ENCODE measurements around the gene GPM6B.
A peak's percentile ranks its signal among the peaks of the same experiment; 100 is the strongest.

The GPM6B gene

DNA sequence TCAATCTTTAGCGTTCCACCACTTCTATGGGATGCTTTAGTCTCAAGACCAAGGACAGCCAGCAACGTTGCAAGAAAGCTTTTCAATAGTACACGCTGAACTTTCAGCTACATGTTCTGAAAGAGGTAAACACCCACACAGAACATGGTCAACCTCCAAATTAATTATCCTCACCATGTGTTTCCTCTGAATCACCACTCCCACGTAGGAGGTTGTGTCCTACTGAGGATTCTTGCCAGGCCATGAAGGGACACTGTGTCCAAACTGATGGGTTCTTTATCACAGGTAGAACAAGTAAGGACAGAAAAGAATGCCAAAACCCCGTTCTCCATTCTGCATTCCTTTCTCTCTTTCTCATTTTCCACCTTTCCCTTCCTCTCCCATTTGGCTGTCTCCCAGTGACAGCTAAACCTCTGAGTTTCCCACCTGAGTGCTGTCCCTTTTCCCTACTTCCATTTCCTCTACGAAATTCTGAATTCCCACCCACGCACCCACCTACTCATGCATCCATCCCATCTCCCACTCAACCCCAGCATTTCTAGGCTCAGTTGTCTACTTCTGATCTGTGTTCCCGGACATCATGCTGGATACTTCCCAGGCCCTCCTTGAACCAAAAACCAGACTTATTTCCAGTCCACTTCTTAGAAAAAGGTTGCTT, 29.0 kb upstream of the GPM6B start:
- H3K36me3 ChIP-seq (replicated peaks in 1 of 2; ENCODE audit: control insufficient read depth in 2 of 2, insufficient read depth in 2 of 2, low read length in 2 of 2) = peaks cover 0 to 6% of the 10 kb centered on the region in 2 donors
- no peak for DNase-seq (ENCODE audit: low spot score)
- H3K4ac ChIP-seq (ENCODE audit: low read length) = no peak overlapping the region
- no peak overlapping the region for H2AK5ac ChIP-seq (ENCODE audit: low read depth, low read length)
- H3K4me2 ChIP-seq (ENCODE audit: insufficient read depth, low read length, poor library complexity, severe bottlenecking) = no peak overlapping the region
- H2BK5ac ChIP-seq (ENCODE audit: low read length) = no peak overlapping the region
- no peak overlapping the region for H3K9ac ChIP-seq (ENCODE audit: low read depth, low read length, poor library complexity)
- no peak overlapping the region for H4K8ac ChIP-seq (ENCODE audit: low read depth, low read length)
- no peak overlapping the region for H2BK15ac ChIP-seq (ENCODE audit: low read length)
- no peak overlapping the region for H3K23ac ChIP-seq (ENCODE audit: low read depth, low read length, poor library complexity)
- H2BK120ac ChIP-seq (ENCODE audit: low read depth, low read length) = no peak overlapping the region
- H3K27ac ChIP-seq (replicated peaks; ENCODE audit: low read length) = no peak overlapping the region
- no peak overlapping the region for H4K91ac ChIP-seq (ENCODE audit: low read depth, low read length, poor library complexity)
- H3K18ac ChIP-seq (ENCODE audit: low read length) = no peak overlapping the region
- H3K4me1 ChIP-seq (ENCODE audit: control insufficient read depth in 2 of 2, insufficient read depth in 1 of 2, low read depth in 1 of 2, low read length in 2 of 2) = no peaks in the 10 kb centered on the region
- no CpG with 5 or more reads among the region's 8 CpGs for WGBS, 2 donors (ENCODE audit: extremely low coverage in 2 of 2, insufficient read length in 2 of 2, insufficient replicate concordance in 1 of 2)
- peaks cover 0 to 10% of the 10 kb centered on the region in 2 donors for H3K9me3 ChIP-seq (replicated peaks in 1 of 2; ENCODE audit: control insufficient read depth in 2 of 2, insufficient read depth in 1 of 2, low read depth in 1 of 2, low read length in 2 of 2)
- no peak overlapping the region for H3K4me3 ChIP-seq (ENCODE audit: low read length in 2 of 2)
- no peak overlapping the region for H2BK12ac ChIP-seq (ENCODE audit: low read length)
- no peak overlapping the region for H3K14ac ChIP-seq (ENCODE audit: low read length)
- no peaks in the 10 kb centered on the region for H3K27me3 ChIP-seq (ENCODE audit: control insufficient read depth in 3 of 3, insufficient read depth in 3 of 3, low read depth in 1 of 3, low read length in 3 of 3)
- H2AFZ ChIP-seq (ENCODE audit: low read length) = no peak overlapping the region
- no peaks in the 10 kb centered on the region for H3K79me1 ChIP-seq (ENCODE audit: low read depth, low read length)

GRCh38 chrX:13843150-13843721, 26.3 kb upstream of the GPM6B start:
- Histone ChIP-seq H2AK5ac (ENCODE audit: low read depth, low read length) (no peak overlapping the region), H2AFZ (ENCODE audit: low read length) (no peak overlapping the region), H2BK12ac (ENCODE audit: low read length) (no peak overlapping the region), H3K27ac (replicated peaks; ENCODE audit: low read length) (no peak overlapping the region), H2BK15ac (ENCODE audit: low read length) (no peak overlapping the region), H3K14ac (ENCODE audit: low read length) (no peak overlapping the region), H3K27me3 (ENCODE audit: control insufficient read depth in 3 of 3, insufficient read depth in 3 of 3, low read depth in 1 of 3, low read length in 3 of 3) (no peaks in the 10 kb centered on the region), H3K4me3 (ENCODE audit: low read length in 2 of 2) (no peak overlapping the region), H3K9ac (ENCODE audit: low read depth, low read length, poor library complexity) (no peak overlapping the region), H4K91ac (ENCODE audit: low read depth, low read length, poor library complexity) (no peak overlapping the region), H2BK5ac (ENCODE audit: low read length) (no peak overlapping the region), H3K4me2 (ENCODE audit: insufficient read depth, low read length, poor library complexity, severe bottlenecking) (no peak overlapping the region), H3K18ac (ENCODE audit: low read length) (no peak overlapping the region), H3K36me3 (replicated peaks in 1 of 2; ENCODE audit: control insufficient read depth in 2 of 2, insufficient read depth in 2 of 2, low read length in 2 of 2) (no peaks in the 10 kb centered on the region), H4K8ac (ENCODE audit: low read depth, low read length) (no peak overlapping the region), H3K23ac (ENCODE audit: low read depth, low read length, poor library complexity) (no peak overlapping the region), H3K79me1 (ENCODE audit: low read depth, low read length) (no peaks in the 10 kb centered on the region), H3K4me1 (ENCODE audit: control insufficient read depth in 2 of 2, insufficient read depth in 1 of 2, low read depth in 1 of 2, low read length in 2 of 2) (peaks cover 5 to 22% of the 10 kb centered on the region in 2 donors), H2BK120ac (ENCODE audit: low read depth, low read length) (no peak overlapping the region), H3K4ac (ENCODE audit: low read length) (no peak overlapping the region), H3K9me3 (replicated peaks in 1 of 2; ENCODE audit: control insufficient read depth in 2 of 2, insufficient read depth in 1 of 2, low read depth in 1 of 2, low read length in 2 of 2) (peaks cover 0 to 5% of the 10 kb centered on the region in 2 donors)
- no peak for DNase-seq (ENCODE audit: low spot score)
- no CpG with 5 or more reads among the region's 1 CpG for WGBS, 2 donors (ENCODE audit: extremely low coverage in 2 of 2, insufficient read length in 2 of 2, insufficient replicate concordance in 1 of 2)

GRCh38 chrX:13840121-13840520, 23.2 kb upstream of the GPM6B start:
- Histone ChIP-seq H3K14ac (ENCODE audit: low read length) (no peak overlapping the region), H2BK12ac (ENCODE audit: low read length) (no peak overlapping the region), H3K36me3 (replicated peaks in 1 of 2; ENCODE audit: control insufficient read depth in 2 of 2, insufficient read depth in 2 of 2, low read length in 2 of 2) (no peaks in the 10 kb centered on the region), H2BK120ac (ENCODE audit: low read depth, low read length) (no peak overlapping the region), H3K4me2 (ENCODE audit: insufficient read depth, low read length, poor library complexity, severe bottlenecking) (no peak overlapping the region), H3K23ac (ENCODE audit: low read depth, low read length, poor library complexity) (no peak overlapping the region), H3K9ac (ENCODE audit: low read depth, low read length, poor library complexity) (no peak overlapping the region), H3K4me3 (ENCODE audit: low read length in 2 of 2) (no peak overlapping the region), H4K8ac (ENCODE audit: low read depth, low read length) (no peak overlapping the region), H2BK15ac (ENCODE audit: low read length) (no peak overlapping the region), H3K18ac (ENCODE audit: low read length) (no peak overlapping the region), H2AFZ (ENCODE audit: low read length) (no peak overlapping the region), H3K79me1 (ENCODE audit: low read depth, low read length) (peaks cover 1% of the 10 kb centered on the region), H2BK5ac (ENCODE audit: low read length) (no peak overlapping the region), H3K27me3 (ENCODE audit: control insufficient read depth in 3 of 3, insufficient read depth in 3 of 3, low read depth in 1 of 3, low read length in 3 of 3) (no peaks in the 10 kb centered on the region), H3K4me1 (ENCODE audit: control insufficient read depth in 2 of 2, insufficient read depth in 1 of 2, low read depth in 1 of 2, low read length in 2 of 2) (peaks cover 7 to 35% of the 10 kb centered on the region in 2 donors), H3K27ac (replicated peaks; ENCODE audit: low read length) (no peak overlapping the region), H4K91ac (ENCODE audit: low read depth, low read length, poor library complexity) (no peak overlapping the region), H2AK5ac (ENCODE audit: low read depth, low read length) (no peak overlapping the region), H3K4ac (ENCODE audit: low read length) (no peak overlapping the region), H3K9me3 (replicated peaks in 1 of 2; ENCODE audit: control insufficient read depth in 2 of 2, insufficient read depth in 1 of 2, low read depth in 1 of 2, low read length in 2 of 2) (peaks cover 0 to 5% of the 10 kb centered on the region in 2 donors)
- DNase-seq (ENCODE audit: low spot score) = no peak
- no CpG with 5 or more reads among the region's 7 CpGs for WGBS, 2 donors (ENCODE audit: extremely low coverage in 2 of 2, insufficient read length in 2 of 2, insufficient replicate concordance in 1 of 2)

DNA sequence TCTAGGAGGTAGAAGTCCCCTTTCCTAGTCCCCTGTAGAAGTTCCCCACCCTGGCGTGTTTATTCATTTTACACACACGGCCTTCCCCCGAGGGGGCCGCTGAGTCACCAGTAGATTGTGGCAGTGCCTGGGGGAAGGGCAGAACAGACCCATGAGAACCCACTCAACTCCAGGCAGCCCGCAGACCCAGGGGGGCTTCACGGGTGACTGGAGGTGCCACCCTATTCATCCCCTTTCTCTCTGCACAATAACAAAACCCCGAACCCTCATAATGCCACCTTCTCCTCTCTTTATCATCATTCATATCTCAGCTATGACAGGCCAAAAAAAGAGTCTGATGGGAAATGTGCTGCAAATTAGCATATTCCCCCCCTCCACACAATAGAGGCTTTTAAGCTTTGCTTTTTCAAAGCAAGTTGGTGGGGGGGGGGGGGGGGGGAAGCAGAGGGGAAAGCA, 20.4 kb upstream of the GPM6B start:
- H3K14ac ChIP-seq (ENCODE audit: low read length) = no peak overlapping the region
- H3K9me3 ChIP-seq (replicated peaks in 1 of 2; ENCODE audit: control insufficient read depth in 2 of 2, insufficient read depth in 1 of 2, low read depth in 1 of 2, low read length in 2 of 2) = no peaks in the 10 kb centered on the region
- no peak overlapping the region for H2BK12ac ChIP-seq (ENCODE audit: low read length)
- no peak overlapping the region for H4K8ac ChIP-seq (ENCODE audit: low read depth, low read length)
- H2BK15ac ChIP-seq (ENCODE audit: low read length) = no peak overlapping the region
- H3K4me3 ChIP-seq (ENCODE audit: low read length in 2 of 2) = no peak overlapping the region
- H3K4me2 ChIP-seq (ENCODE audit: insufficient read depth, low read length, poor library complexity, severe bottlenecking) = peak overlapping the region; percentile 18
- peak; percentile 5 for DNase-seq (ENCODE audit: low spot score)
- no peaks in the 10 kb centered on the region for H3K27me3 ChIP-seq (ENCODE audit: control insufficient read depth in 3 of 3, insufficient read depth in 3 of 3, low read depth in 1 of 3, low read length in 3 of 3)
- H3K36me3 ChIP-seq (replicated peaks in 1 of 2; ENCODE audit: control insufficient read depth in 2 of 2, insufficient read depth in 2 of 2, low read length in 2 of 2) = no peaks in the 10 kb centered on the region
- H3K79me1 ChIP-seq (ENCODE audit: low read depth, low read length) = peaks cover 1% of the 10 kb centered on the region
- H2BK120ac ChIP-seq (ENCODE audit: low read depth, low read length) = no peak overlapping the region
- no peak overlapping the region for H3K4ac ChIP-seq (ENCODE audit: low read length)
- H3K9ac ChIP-seq (ENCODE audit: low read depth, low read length, poor library complexity) = no peak overlapping the region
- no CpG with 5 or more reads among the region's 7 CpGs for WGBS, 2 donors (ENCODE audit: extremely low coverage in 2 of 2, insufficient read length in 2 of 2, insufficient replicate concordance in 1 of 2)
- no peak overlapping the region for H3K23ac ChIP-seq (ENCODE audit: low read depth, low read length, poor library complexity)
- no peak overlapping the region for H2AK5ac ChIP-seq (ENCODE audit: low read depth, low read length)
- peaks cover 7 to 35% of the 10 kb centered on the region in 2 donors for H3K4me1 ChIP-seq (ENCODE audit: control insufficient read depth in 2 of 2, insufficient read depth in 1 of 2, low read depth in 1 of 2, low read length in 2 of 2)
- no peak overlapping the region for H3K27ac ChIP-seq (replicated peaks; ENCODE audit: low read length)
- H2AFZ ChIP-seq (ENCODE audit: low read length) = no peak overlapping the region
- no peak overlapping the region for H4K91ac ChIP-seq (ENCODE audit: low read depth, low read length, poor library complexity)
- H3K18ac ChIP-seq (ENCODE audit: low read length) = no peak overlapping the region
- no peak overlapping the region for H2BK5ac ChIP-seq (ENCODE audit: low read length)

Data from neuronal stem cell (in vitro differentiated cells).